H9 (cell line): ENCODE measurements around the gene ACSM3. TPM values are rescaled to one million over a fixed set of nuclear protein-coding genes. Genes with fewer than 3 reads are reported as not detected.

Experiments used
- DNase-seq: peaks from one replicate; pipeline ENCODE4 v3.0.0-alpha.2; 2017
- H2AFZ ChIP-seq: one replicate; pipeline ENCODE4 v1.6.1; 2013; ENCODE audit warnings: mild to moderate bottlenecking, low read length, control low read depth, moderate library complexity
- H2AK5ac ChIP-seq: 2 replicates; pipeline ENCODE4 v1.6.1; 2013; ENCODE audit warnings: low read length, control low read depth, mixed read lengths; ENCODE audit not compliant: insufficient read length
- H2BK120ac ChIP-seq: one replicate; pipeline ENCODE4 v1.6.1; 2013; ENCODE audit warnings: low read depth, mild to moderate bottlenecking, low read length, control low read depth, inconsistent platforms; ENCODE audit not compliant: poor library complexity, severe bottlenecking
- H2BK12ac ChIP-seq: 2 replicates; pipeline ENCODE4 v1.6.1; 2013; ENCODE audit warnings: low read length, control low read depth, mixed read lengths, low read depth; ENCODE audit not compliant: insufficient read length
- H2BK15ac ChIP-seq: 2 replicates; pipeline ENCODE4 v1.6.1; 2013; ENCODE audit warnings: low read depth, low read length, control low read depth
- H2BK20ac ChIP-seq: one replicate; pipeline ENCODE4 v1.6.1; 2013; ENCODE audit warnings: low read depth, mild to moderate bottlenecking, low read length, control low read depth, inconsistent platforms; ENCODE audit not compliant: poor library complexity, severe bottlenecking
- H2BK5ac ChIP-seq: 2 replicates; pipeline ENCODE4 v1.6.1; 2013; ENCODE audit warnings: low read length, control low read depth, mixed read lengths; ENCODE audit not compliant: insufficient read length
- H3K14ac ChIP-seq: 2 replicates; pipeline ENCODE4 v1.6.1; 2013; ENCODE audit warnings: low read length, control low read depth; ENCODE audit not compliant: insufficient read depth
- H3K18ac ChIP-seq: 2 replicates; pipeline ENCODE4 v1.6.1; 2013; ENCODE audit warnings: low read depth, mild to moderate bottlenecking, mixed read lengths, low read length, control low read depth; ENCODE audit not compliant: insufficient read length
- H3K23ac ChIP-seq: 2 replicates; pipeline ENCODE4 v1.6.1; 2013; ENCODE audit warnings: low read length, control low read depth, mixed read lengths, low read depth; ENCODE audit not compliant: insufficient read length
- H3K23me2 ChIP-seq: 2 replicates; pipeline ENCODE4 v1.6.1; 2013; ENCODE audit warnings: low read depth, mild to moderate bottlenecking, mixed read lengths, low read length, control low read depth; ENCODE audit not compliant: insufficient read length, poor library complexity, severe bottlenecking
- H3K27ac ChIP-seq: 2 replicates; pipeline ENCODE4 v1.5.1; 2013; ENCODE audit warnings: low read length, control low read depth, mixed read lengths, low read depth; ENCODE audit not compliant: insufficient read length
- H3K27me3 ChIP-seq: 2 replicates; pipeline ENCODE4 v1.6.1; 2013; ENCODE audit warnings: low read length, control low read depth, inconsistent platforms; ENCODE audit not compliant: insufficient read depth
- H3K4ac ChIP-seq: 2 replicates; pipeline ENCODE4 v1.6.1; 2013; ENCODE audit warnings: low read depth, mild to moderate bottlenecking, control low read depth, inconsistent platforms, low read length, moderate library complexity
- H3K4me1 ChIP-seq: 2 replicates; pipeline ENCODE4 v1.6.1; 2013; ENCODE audit warnings: low read length, control low read depth, inconsistent platforms; ENCODE audit not compliant: insufficient read depth
- H3K4me2 ChIP-seq: 2 replicates; pipeline ENCODE4 v1.6.1; 2013; ENCODE audit warnings: low read length, control low read depth, mixed read lengths; ENCODE audit not compliant: insufficient read length, insufficient read depth
- H3K56ac ChIP-seq: 2 replicates; pipeline ENCODE4 v1.6.1; 2013; ENCODE audit warnings: low read depth, mild to moderate bottlenecking, mixed read lengths, low read length, control low read depth; ENCODE audit not compliant: insufficient read length
- H3K79me1 ChIP-seq: 2 replicates; pipeline ENCODE4 v1.6.1; 2013; ENCODE audit warnings: low read depth, mild to moderate bottlenecking, moderate library complexity, low read length, control low read depth, inconsistent platforms; ENCODE audit not compliant: insufficient read depth, poor library complexity, severe bottlenecking
- H3K79me2 ChIP-seq: 2 replicates; pipeline ENCODE4 v1.6.1; 2013; ENCODE audit warnings: low read length, control low read depth, inconsistent platforms; ENCODE audit not compliant: insufficient read depth
- H3K9ac ChIP-seq: 2 replicates; pipeline ENCODE4 v1.6.1; 2013; ENCODE audit warnings: low read length, control low read depth, mixed read lengths; ENCODE audit not compliant: insufficient read length; ENCODE audit errors: extremely low read depth
- H3K9me3 ChIP-seq: one replicate; pipeline ENCODE4 v1.6.1; 2013; ENCODE audit warnings: low read depth, low read length, inconsistent platforms; ENCODE audit not compliant: control insufficient read depth
- H3T11ph ChIP-seq: one replicate; pipeline ENCODE4 v1.6.1; 2013; ENCODE audit warnings: mild to moderate bottlenecking, low read length, control low read depth, inconsistent platforms
- H4K20me1 ChIP-seq: one replicate; pipeline ENCODE4 v1.6.1; 2013; ENCODE audit not compliant: control insufficient read depth, insufficient read length, insufficient read depth
- H4K5ac ChIP-seq: 2 replicates; pipeline ENCODE4 v1.6.1; 2013; ENCODE audit warnings: low read depth, mild to moderate bottlenecking, mixed read lengths, low read length, control low read depth; ENCODE audit not compliant: insufficient read length
- H4K8ac ChIP-seq: replicated peaks from 2 replicates; pipeline ENCODE4 v1.6.1; 2013; ENCODE audit warnings: low read length, control low read depth, mixed read lengths, low read depth; ENCODE audit not compliant: insufficient read length
- H4K91ac ChIP-seq: 2 replicates; pipeline ENCODE4 v1.6.1; 2013; ENCODE audit warnings: low read depth, mild to moderate bottlenecking, moderate library complexity, mixed read lengths, low read length, control low read depth; ENCODE audit not compliant: insufficient read length
- H3K27ac Mint-ChIP-seq, 3 experiments: 2 replicates in 2 of 3; 3 replicates in 1 of 3; pipeline ENCODE4 v1.8.0; 2020 to 2021; ENCODE audit warnings: mixed read lengths in 3 of 3, mild to moderate bottlenecking in 1 of 3, moderate library complexity in 1 of 3
- H3K27me3 Mint-ChIP-seq: 2 replicates; pipeline ENCODE4 v1.8.0; 2021; ENCODE audit warnings: low read depth, mild to moderate bottlenecking, moderate library complexity, mixed read lengths
- H3K36me3 Mint-ChIP-seq, 3 experiments: 2 replicates in 2 of 3; 3 replicates in 1 of 3; pipeline ENCODE4 v1.8.0; 2020 to 2021; ENCODE audit warnings: low read depth in 3 of 3, mixed read lengths in 3 of 3; ENCODE audit not compliant: insufficient read depth in 1 of 3
- H3K4me1 Mint-ChIP-seq, 2 experiments: 2 replicates each; pipeline ENCODE4 v1.8.0; 2020; ENCODE audit warnings: mixed read lengths in 2 of 2
- H3K4me3 Mint-ChIP-seq, 2 experiments: 2 replicates in 1 of 2; 3 replicates in 1 of 2; pipeline ENCODE4 v1.8.0; 2020 to 2021; ENCODE audit warnings: mild to moderate bottlenecking in 2 of 2, mixed read lengths in 2 of 2, moderate library complexity in 1 of 2
- H3K9me3 Mint-ChIP-seq, 2 experiments: 2 replicates in 1 of 2; 3 replicates in 1 of 2; pipeline ENCODE4 v1.8.0; 2020; ENCODE audit warnings: mild to moderate bottlenecking in 2 of 2, mixed read lengths in 2 of 2, moderate library complexity in 1 of 2
- CTCF ChIP-seq: fragments of 200-600 bp; sonication (generic); conservative IDR thresholded peaks from 3 replicates; pipeline ENCODE4 v1.8.0; 2021; ENCODE audit warnings: antibody characterized with exemption, mild to moderate bottlenecking
- WGBS: extraction: QIAGEN DNeasy Blood & Tissue Kit; methylation state at CpG from one replicate; pipeline ENCODE4 v1.1.7; 2013; ENCODE audit warnings: missing lambda C conversion rate, low lambda C conversion rate, mixed read lengths; ENCODE audit not compliant: insufficient read length; ENCODE audit errors: extremely low coverage; 5-methylcytosine and 5-hydroxymethylcytosine counted together
- total RNA-seq: library from RNA; stranded (reverse); gene quantifications from 2 replicates; pipeline ENCODE4 v1.2.1, GENCODE V29; 2021

The ACSM3 gene
- total RNA-seq, 1 experiment from 2014 or later = 3.1 TPM

- Histone ChIP-seq H2BK15ac (no peak overlapping the region), H2AFZ (no peak overlapping the region), H2BK120ac (no peak overlapping the region), H3K27me3 (no peaks in the 10 kb centered on the region), H4K8ac (no peak overlapping the region), H3K23ac (no peak overlapping the region), H2BK12ac (no peak overlapping the region), H4K5ac (no peak overlapping the region), H3K23me2 (peaks cover 2% of the 10 kb centered on the region), H4K20me1 (no peaks in the 10 kb centered on the region), H3K9ac (no peak overlapping the region), H3K4ac (no peak overlapping the region), H3K4me1 (no peaks in the 10 kb centered on the region), H2AK5ac (no peak overlapping the region), H3K4me2 (no peak overlapping the region), H3K27ac (no peak overlapping the region), H3K79me2 (no peaks in the 10 kb centered on the region), H3K79me1 (no peaks in the 10 kb centered on the region), H2BK5ac (no peak overlapping the region), H3T11ph (no peak overlapping the region), H3K14ac (no peak overlapping the region), H3K56ac (no peak overlapping the region), H3K9me3 (no peaks in the 10 kb centered on the region), H3K18ac (no peak overlapping the region), H2BK20ac (no peak overlapping the region), H4K91ac (no peak overlapping the region)
- no peak overlapping the region for H3K27ac Mint-ChIP-seq
- H3K36me3 Mint-ChIP-seq = peaks cover 0 to 16% (median 13%) of the 10 kb centered on the region in 3 experiments; a peak in 4 of 7 replicates
- no CpG with 5 or more reads among the region's 2 CpGs for WGBS
- DNase-seq = no peak
- no peaks in the 10 kb centered on the region for H3K9me3 Mint-ChIP-seq
- no peak overlapping the region for H3K4me3 Mint-ChIP-seq
- H3K27me3 Mint-ChIP-seq = no peaks in the 10 kb centered on the region
- peaks cover 9 to 13% of the 10 kb centered on the region in 2 experiments for H3K4me1 Mint-ChIP-seq
- TF ChIP-seq CTCF = no peak
Measured at GRCh38 chr16:20803192-20803560, 39.4 kb downstream of the ACSM3 start.
